Stimulated activated CD8-positive, alpha-beta memory T cell treated with anti-CD3 and anti-CD28 coated beads, Interleukin-4, amount 100 ng/mL, for 1 hour (primary cell): ENCODE data around the gene NT5DC3.

Source experiments
- DNase-seq, 2 donors: peaks; one replicate each; pipeline ENCODE4 v3.0.0-alpha.2; 2020; ENCODE audit warnings: low read depth in 2 of 2, low spot score in 1 of 2

NT5DC3 gene

GRCh38 chr12:103785243-103786031 is 55.6 kb downstream of the NT5DC3 start:
- no peak for DNase-seq

GRCh38 chr12:103783744-103784664 is 57.0 kb downstream of the NT5DC3 start:
- DNase-seq = no peak

DNA sequence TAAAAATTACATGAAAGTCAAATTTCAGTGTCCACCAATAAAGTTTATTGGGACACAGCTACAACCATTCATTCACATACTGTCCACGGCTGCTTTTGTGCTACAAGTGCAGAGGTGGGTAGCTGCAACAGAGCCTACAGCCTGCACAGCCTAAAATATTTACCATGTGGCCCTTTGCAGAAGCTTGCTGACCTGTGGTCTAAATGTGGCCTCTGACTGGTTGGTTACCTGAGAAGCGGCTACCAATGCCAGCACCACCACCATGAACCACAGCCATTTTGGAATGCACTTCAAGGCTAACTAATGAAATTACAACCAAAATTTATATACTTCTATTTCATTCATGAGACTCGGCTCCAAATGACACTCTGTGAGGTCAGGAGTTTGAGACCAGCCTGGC is 58.6 kb downstream of the NT5DC3 start:
- DNase-seq = no peak

DNA sequence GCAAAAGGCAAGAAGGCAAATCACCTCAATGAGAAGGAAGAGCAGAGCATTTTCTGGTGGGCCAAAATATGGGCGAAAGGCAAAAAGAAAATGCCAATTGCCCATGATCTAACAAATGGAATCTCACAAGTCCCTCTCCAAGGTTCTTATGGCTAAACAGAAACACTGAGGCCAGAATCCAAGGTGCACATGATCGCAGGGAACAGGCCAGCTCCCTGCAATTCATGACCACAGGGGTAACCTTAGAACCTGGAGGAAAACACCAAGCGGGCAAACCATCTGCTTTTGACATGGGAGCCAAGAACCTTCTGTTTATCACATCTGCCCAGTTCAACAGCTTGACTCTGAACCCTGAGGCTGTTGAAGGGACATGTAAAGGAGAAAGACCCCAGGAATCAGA is 60.0 kb downstream of the NT5DC3 start:
- DNase-seq = no peak

- DNase-seq = no peak
Measured at GRCh38 chr12:103780093-103780440, 61.0 kb downstream of the NT5DC3 start.

GRCh38 chr12:103779410-103780092 is 61.5 kb downstream of the NT5DC3 start:
- DNase-seq = no peak

GRCh38 chr12:103778781-103779180 is 62.3 kb downstream of the NT5DC3 start:
- DNase-seq = no peak

DNA sequence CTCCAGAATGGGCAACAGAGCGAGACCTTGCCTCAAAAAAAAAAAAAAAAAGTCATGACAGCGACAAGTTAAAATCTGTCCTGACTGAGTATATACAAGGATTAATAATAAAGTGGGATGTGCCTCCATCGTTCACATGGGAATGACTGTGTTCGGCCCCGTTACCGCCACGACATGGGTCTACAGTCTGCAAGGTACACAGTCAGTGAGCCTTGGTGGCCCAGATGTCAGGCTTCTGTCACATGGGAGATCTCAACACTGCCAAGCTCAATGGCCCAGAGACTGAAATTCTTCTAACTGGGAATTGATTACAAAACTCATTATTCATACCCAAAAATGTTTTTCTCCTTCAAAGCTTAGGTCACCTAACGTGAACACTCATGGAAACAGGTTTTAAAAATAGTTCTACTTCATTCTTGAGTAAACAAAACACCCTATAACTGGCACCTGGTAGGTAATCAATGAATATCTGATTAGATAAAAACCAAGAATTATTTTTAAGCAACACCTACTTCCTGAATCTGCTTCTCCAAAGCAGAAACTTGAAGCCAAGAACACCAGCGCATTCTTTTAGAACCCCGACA is 66.0 kb downstream of the NT5DC3 start:
- no peak for DNase-seq

DNA sequence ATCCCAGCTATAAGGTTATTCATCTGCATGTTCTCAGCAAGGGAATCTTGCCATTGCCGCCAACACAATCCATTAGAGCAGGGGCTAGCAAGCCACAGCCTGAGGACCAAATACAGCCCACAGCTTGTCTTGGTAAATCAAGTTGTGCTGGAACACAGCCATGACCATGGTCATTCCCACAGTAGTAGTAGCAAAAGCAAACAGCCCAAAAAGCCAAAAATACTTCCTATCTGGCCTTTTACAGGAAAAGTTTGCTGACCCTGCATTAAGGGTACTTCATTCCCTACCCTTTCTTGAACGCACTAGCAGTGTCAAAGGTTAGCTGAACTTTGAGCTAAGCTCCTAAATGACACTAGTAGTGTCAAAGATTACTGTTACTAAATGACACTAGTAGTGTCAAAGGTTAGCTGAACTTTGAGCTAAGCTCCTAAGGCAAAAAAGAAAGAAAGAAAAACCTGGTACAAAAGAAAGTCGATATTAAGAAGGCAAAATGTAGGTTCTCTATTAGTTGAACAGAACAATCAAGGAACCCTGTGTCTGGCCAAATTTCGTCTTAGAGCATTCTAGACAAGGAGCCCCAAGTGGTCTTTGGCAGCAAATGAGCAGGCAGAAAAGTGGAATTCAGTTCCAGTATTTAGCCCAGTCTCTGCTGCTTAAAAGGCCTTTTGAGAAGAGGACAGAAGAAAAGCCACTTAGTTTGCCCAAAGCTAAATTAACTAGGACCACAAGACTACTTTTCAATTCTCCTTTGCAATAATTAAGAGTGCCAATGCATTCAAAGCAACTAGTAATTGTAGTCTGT is 67.7 kb downstream of the NT5DC3 start:
- no peak for DNase-seq

- no peak for DNase-seq
Measured at GRCh38 chr12:103772367-103773108, 68.5 kb downstream of the NT5DC3 start.

DNA sequence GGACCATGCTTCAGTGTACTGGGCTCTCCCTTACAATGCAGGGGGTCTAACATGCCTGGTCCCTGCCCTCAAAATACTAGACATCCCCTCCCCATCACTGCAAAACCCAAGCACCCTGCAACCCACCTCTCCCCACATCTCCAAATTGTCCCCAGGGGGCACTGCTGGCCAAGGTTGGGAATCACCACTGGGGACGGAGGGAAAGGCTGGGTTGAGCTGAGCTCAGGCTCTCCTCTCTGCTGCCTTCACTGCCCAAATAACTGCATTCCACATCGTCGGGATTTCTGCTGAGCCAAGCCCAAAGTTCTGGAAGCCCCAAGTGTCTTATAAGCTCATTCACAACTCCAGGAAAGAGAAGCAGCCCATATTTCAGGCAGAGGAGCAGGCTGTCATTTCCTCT is 69.6 kb downstream of the NT5DC3 start:
- no peak for DNase-seq

DNA sequence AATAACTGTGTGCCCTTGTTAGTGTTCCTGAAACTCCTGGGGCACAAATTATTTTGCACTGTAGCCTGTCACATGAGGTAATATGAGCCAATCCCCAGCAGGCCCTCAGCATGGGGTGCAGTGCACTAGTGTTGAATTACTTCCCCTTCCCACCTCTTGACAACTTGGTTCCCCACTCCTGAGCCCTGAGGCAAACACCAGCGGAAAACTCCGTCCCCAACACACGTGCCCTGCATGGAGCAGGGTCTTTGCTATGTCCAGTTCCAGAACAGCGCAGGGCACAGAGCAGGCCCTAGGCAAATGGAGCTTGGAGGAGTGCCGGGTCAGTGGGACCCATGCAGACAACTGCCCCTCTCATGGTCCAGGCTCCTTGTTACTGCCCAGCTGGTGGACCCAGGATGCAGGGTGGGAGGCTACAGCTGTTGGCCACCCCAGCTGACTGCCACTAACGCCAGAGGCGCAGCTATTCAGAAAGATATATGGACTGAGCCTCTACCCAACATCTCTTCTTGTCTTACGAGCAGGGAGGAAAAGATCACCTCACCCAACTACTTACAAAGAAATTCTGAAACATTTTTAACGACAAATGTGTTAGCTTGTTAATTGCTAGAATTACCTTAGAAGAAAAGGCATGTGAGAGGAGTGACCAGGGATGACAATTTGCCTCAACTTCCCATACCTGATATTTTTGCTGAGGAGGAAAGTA is 71.6 kb downstream of the NT5DC3 start:
- no peak for DNase-seq

- DNase-seq = no peak
Measured at GRCh38 chr12:103768467-103769123, 72.4 kb downstream of the NT5DC3 start.

- no peak for DNase-seq
Measured at GRCh38 chr12:103766028-103766427, 75.0 kb downstream of the NT5DC3 start.

- DNase-seq = no peak
Measured at GRCh38 chr12:103765322-103765721, 75.7 kb downstream of the NT5DC3 start.

- DNase-seq = no peak
Measured at GRCh38 chr12:103762473-103762872, 78.6 kb downstream of the NT5DC3 start.

DNA sequence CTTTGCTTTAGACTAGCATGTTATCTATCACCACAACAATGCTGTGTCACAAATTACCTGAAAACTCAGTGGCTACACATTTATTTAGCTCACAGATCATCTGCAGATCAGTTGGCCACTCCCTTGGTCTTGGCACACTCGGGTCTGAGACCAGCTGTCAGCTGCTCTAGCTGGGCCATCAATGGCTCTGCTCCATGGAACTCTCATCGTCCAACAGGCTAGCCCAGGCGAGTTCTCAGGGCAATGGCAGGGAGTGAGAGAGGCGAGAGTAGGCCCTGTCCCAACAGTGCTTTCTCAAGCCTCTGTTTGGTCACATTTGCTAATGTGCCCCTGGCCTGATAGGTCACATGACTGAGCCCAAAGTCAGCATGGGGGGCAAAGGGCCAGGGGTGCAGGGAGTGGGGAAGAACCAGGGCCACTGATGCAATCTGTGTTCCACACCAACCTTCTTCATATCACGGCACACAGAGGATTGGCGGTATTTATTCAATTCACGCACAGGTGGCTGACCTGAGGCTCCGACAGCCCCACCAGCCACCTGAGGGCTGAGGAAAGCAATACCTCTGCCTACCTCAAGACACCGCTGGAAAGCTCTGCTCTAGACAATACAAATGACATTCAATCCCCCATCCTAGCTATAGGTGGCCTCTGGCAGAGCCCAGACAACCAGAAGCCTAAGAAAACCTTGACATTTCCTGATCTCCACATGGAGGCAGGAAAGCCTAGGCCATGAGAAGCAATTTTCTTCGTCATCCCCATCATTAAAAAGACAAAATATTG is 82.5 kb downstream of the NT5DC3 start:
- no peak for DNase-seq

GRCh38 chr12:103757248-103757647 is 83.8 kb downstream of the NT5DC3 start:
- no peak for DNase-seq
